GM21390 (cell line): Measurements from ENCODE around the gene GATAD1.
"Not testable (repeated sequence)": the region's sequence is repeated elsewhere in the genome, so short reads cannot be mapped to it uniquely, and the experiment has no call there.

ENCODE experiments used
- ATAC-seq: cut with Tn5 transposase; IDR thresholded peaks from one replicate; pipeline ENCODE4 v1.9.1; 2021; ENCODE audit not compliant: unreplicated experiment

The GATAD1 gene

GRCh38 chr7:92436612-92437445, 10.5 kb upstream of the GATAD1 start:
- no peak for ATAC-seq

- ATAC-seq = no peak
These were observed 9.3 kb upstream of the GATAD1 start for GRCh38 chr7:92437956-92438491.

- not testable (repeated sequence) for ATAC-seq
These were observed 4.6 kb upstream of the GATAD1 start for GRCh38 chr7:92442720-92443119.

- ATAC-seq = no peak
These were observed 375 bp upstream of the GATAD1 start for GRCh38 chr7:92446869-92447344.

GRCh38 chr7:92448205-92448747, 994 bp downstream of the GATAD1 start:
- peak; percentile 56 for ATAC-seq

GRCh38 chr7:92451645-92452044, 4.4 kb downstream of the GATAD1 start:
- no peak for ATAC-seq

GRCh38 chr7:92456236-92456635, 9.0 kb downstream of the GATAD1 start:
- ATAC-seq = no peak

- ATAC-seq = no peak
These were observed 12.8 kb downstream of the GATAD1 start for GRCh38 chr7:92460109-92460508.

- no peak for ATAC-seq
These were observed 13.2 kb downstream of the GATAD1 start for GRCh38 chr7:92460510-92460909.

- peak; percentile 85 for ATAC-seq
These were observed 14.0 kb downstream of the GATAD1 start for GRCh38 chr7:92461027-92462003.

GRCh38 chr7:92462560-92462959, 15.3 kb downstream of the GATAD1 start:
- ATAC-seq = no peak

- no peak for ATAC-seq
These were observed 17.2 kb downstream of the GATAD1 start for GRCh38 chr7:92464515-92464914.

GRCh38 chr7:92466682-92467081, 19.4 kb downstream of the GATAD1 start:
- no peak for ATAC-seq

- not testable (repeated sequence) for ATAC-seq
These were observed 21.3 kb downstream of the GATAD1 start for GRCh38 chr7:92468589-92468988.

- not testable (repeated sequence) for ATAC-seq
These were observed 26.7 kb downstream of the GATAD1 start for GRCh38 chr7:92473989-92474388.

- ATAC-seq = not testable (repeated sequence)
These were observed 28.0 kb downstream of the GATAD1 start for GRCh38 chr7:92475261-92475770.

GRCh38 chr7:92475851-92476590, 28.7 kb downstream of the GATAD1 start:
- not testable (repeated sequence) for ATAC-seq

GRCh38 chr7:92477681-92478080, 30.4 kb downstream of the GATAD1 start, which contains the start of gene ERVW-1:
ERVW-1 (minus strand) TSS chr7:92477946; CDS start chr7:92470381, 7,565 bp downstream.
- ATAC-seq = not testable (repeated sequence)

- ATAC-seq = no peak
These were observed 30.8 kb downstream of the GATAD1 start for GRCh38 chr7:92478095-92478494.

GRCh38 chr7:92478711-92479110, 31.4 kb downstream of the GATAD1 start:
- ATAC-seq = no peak
